DLD1 (cell line): ENCODE data around the gene POMGNT1.

ENCODE experiments used
- in situ Hi-C: cut with HindIII; loops from 2 replicates; pipeline ENCODE4 v1.10.0; 2017; ENCODE audit warnings: low sequenced_read_pairs

The POMGNT1 gene

DNA sequence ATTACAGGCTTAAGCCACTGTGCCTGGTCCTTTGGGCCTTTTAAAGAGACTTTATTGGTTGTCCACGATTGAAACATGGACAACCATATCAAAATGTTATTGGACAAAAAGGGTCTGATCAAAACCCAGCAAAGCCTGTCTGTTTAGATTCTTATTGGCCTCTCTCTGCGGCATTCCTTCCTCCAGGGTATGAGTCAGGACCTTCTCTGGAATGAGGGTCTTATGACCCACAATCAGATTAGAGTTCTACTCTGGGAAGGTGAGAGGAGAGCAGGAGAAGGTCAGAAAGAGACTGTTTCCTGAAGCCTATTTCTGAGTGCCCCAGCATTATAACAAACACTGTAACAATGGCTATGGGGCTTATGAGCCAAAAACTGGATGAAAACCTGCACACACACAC lies 12.8 kb upstream of the POMGNT1 start:
- in situ Hi-C loops: no loop called here

DNA sequence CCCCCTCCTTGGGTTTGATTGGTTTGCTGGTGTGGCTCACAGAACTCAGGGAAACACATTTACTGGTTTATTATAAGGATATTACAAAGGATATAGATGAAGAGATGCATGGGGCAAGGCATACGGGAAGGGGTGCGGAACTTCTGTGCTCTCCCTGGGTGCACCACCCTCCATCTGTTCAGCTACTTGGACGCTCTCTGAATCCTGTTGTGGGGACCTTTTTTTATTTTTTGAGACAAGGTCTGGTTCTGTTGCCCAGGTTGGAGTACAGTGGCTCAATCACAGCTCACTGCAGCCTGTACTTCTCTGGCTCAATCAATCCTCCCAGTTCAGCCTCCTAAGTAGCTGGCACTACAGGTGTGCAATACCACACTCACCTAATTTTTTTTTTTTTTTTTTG lies 12.3 kb upstream of the POMGNT1 start:
- in situ Hi-C loops: no loop called here

DNA sequence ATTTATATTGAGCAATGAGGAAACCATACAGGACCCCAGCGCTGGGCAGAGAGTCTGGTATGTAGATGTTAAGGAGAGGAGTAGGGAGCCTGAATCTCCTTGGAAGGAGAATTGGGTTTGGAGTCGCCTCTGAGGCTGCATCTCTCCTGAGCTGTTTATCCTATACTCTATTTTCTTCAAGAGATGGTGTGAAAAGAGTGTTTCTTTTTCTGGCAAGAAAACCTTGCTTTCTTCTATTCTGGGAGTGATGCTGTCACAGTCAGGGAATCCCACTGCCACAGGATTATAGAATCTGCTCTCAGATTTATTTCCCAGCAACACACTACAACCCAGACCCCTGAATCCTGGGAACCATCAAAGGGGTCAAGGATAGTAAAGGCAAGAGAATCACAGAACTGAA lies 8.2 kb upstream of the POMGNT1 start:
- in situ Hi-C loops: no loop called here

- in situ Hi-C loops: no loop called here
These were observed 7.6 kb upstream of the POMGNT1 start for GRCh38 chr1:46205791-46206190.

GRCh38 chr1:46205141-46205540 lies 6.9 kb upstream of the POMGNT1 start:
- in situ Hi-C loops: no loop called here

DNA sequence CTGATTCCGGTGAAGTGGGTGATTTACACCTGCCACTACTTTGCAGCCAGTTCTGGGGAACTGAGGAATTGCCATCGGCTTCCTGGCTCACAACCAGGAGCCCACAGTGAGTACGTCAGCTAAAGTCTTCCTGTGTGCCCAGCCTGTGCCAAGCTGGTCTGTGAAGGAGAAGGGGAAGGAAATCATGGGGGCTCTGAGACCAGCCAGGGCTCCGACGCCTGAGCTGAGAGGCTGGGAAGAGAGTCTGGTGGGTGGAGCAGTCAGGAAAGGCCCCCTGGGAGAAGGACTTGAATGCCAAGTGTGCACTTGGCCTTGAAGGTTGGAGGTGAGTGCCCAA lies 6.1 kb upstream of the POMGNT1 start:
- in situ Hi-C loops: no loop called here

DNA sequence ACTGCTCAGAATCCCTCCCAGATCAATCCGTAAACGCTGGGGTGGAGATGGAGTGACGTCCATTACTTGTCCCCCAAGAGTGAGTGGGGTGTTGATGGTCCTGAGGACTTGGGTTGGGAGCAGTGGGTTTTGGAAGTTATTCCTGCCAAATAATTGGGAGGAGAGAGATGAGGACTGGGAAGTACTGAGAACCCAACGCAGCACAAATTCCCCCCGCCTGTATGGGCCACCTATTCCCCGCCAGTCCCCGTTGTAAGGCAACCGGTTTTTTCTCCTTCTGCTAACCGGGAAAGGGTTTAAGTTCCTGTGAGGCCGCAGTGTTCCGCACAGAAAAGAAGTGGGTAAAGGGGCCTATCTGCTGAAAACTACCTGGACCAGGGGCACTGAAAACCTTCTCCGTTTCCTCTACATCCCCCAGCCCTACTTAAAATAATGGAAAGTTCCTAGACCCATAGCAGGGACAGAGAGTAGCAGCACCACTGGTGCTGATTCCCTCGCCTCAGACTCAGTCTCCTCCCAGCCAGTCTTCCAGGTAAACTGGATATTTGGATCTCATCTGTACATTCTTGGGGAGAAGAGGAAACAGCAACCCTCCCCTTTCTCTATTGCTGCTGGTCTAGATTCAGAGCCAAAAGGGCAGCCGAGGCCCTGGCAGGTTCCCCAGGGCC lies 5.6 kb upstream of the POMGNT1 start:
- in situ Hi-C loops: no loop called here

DNA sequence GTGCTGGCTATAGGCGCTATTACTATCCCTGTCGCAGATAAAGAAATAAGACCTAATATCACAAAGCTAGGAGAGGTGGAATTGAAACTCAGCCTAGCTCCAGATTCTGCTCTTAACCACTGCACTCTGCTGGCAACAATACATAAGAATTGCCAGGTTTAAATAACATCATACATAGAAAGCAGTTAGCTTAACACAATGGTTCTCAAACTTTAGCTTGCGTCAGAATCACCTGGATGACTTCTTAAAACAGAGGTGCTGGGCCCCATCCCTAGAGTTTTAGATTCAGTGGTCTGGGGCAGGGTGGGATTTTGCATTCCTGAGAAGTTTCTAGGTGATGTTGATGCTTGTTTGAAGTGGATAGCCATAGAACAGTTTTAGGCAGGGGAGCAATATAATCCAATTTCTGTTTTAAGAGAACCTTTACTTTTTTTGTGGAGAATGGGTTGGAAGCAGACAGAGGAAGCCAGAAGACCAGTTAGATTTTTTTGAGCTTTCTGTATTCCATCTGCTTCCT lies 1.1 kb upstream of the POMGNT1 start:
- in situ Hi-C loops: loop anchor here (25.0 kb wide), 1 partner anchor 162 kb away; no protein-coding TSS in a partner anchor

- in situ Hi-C loops: loop anchor here (25.0 kb wide), 1 partner anchor 160 kb away; no protein-coding TSS in a partner anchor
These were observed 672 bp downstream of the POMGNT1 start for GRCh38 chr1:46197560-46197963.

GRCh38 chr1:46196609-46197008 lies 1.6 kb downstream of the POMGNT1 start:
- in situ Hi-C loops: loop anchor here (25.0 kb wide), 1 partner anchor 159 kb away; no protein-coding TSS in a partner anchor

GRCh38 chr1:46194641-46195193 lies 3.5 kb downstream of the POMGNT1 start:
- in situ Hi-C loops: loop anchor here (25.0 kb wide), 1 partner anchor 157 kb away; no protein-coding TSS in a partner anchor

- in situ Hi-C loops: loop anchor here (25.0 kb wide), 1 partner anchor 157 kb away; no protein-coding TSS in a partner anchor
These were observed 4.2 kb downstream of the POMGNT1 start for GRCh38 chr1:46193984-46194570.

DNA sequence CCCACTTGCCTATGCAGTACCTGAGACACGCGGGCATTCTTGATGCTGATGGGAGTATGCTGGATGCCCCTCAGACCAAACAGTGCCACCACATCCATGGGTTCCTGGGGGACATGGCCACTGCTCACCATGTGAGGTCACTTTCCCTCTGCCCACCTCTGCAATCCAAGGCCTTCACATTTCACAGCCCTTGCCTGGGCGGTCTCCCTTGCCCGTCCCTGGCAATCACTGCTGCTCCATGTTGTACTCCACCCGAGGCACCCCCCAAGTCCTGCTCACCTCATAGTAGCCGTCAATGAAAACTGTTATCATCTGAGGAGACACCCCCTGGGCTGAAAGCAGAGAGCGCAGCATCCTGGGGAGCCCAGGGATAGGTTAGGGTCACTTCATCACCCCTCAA lies 4.9 kb downstream of the POMGNT1 start:
- in situ Hi-C loops: loop anchor here (25.0 kb wide), 1 partner anchor 156 kb away; no protein-coding TSS in a partner anchor

GRCh38 chr1:46192171-46192570 lies 6.1 kb downstream of the POMGNT1 start:
- in situ Hi-C loops: loop anchor here (25.0 kb wide), 1 partner anchor 155 kb away; no protein-coding TSS in a partner anchor

- in situ Hi-C loops: loop anchor here (25.0 kb wide), 1 partner anchor 154 kb away; no protein-coding TSS in a partner anchor
These were observed 7.1 kb downstream of the POMGNT1 start for GRCh38 chr1:46191033-46191701.

DNA sequence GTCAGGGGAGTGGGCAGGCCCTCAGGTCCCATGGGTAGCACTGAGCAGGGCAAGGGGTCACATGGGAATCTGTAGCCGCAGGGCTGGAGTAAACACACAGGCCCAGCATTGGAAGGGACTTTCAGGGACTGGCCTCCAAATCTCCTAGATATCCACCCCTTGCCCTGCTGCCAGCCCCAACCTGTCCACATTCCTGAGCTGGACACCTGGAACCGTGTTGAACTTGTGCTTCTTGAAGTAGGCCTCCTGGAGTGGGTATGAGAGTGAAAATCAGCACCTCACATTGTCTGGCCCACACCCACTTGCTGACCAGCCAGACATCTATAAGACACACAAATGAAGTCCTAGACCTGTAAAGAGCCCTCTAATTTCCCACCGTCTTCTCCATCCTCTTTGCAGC lies 7.7 kb downstream of the POMGNT1 start:
- in situ Hi-C loops: loop anchor here (25.0 kb wide), 1 partner anchor 153 kb away; no protein-coding TSS in a partner anchor

- in situ Hi-C loops: loop anchor here (25.0 kb wide), 1 partner anchor 151 kb away; no protein-coding TSS in a partner anchor
These were observed 9.8 kb downstream of the POMGNT1 start for GRCh38 chr1:46188295-46189030.

DNA sequence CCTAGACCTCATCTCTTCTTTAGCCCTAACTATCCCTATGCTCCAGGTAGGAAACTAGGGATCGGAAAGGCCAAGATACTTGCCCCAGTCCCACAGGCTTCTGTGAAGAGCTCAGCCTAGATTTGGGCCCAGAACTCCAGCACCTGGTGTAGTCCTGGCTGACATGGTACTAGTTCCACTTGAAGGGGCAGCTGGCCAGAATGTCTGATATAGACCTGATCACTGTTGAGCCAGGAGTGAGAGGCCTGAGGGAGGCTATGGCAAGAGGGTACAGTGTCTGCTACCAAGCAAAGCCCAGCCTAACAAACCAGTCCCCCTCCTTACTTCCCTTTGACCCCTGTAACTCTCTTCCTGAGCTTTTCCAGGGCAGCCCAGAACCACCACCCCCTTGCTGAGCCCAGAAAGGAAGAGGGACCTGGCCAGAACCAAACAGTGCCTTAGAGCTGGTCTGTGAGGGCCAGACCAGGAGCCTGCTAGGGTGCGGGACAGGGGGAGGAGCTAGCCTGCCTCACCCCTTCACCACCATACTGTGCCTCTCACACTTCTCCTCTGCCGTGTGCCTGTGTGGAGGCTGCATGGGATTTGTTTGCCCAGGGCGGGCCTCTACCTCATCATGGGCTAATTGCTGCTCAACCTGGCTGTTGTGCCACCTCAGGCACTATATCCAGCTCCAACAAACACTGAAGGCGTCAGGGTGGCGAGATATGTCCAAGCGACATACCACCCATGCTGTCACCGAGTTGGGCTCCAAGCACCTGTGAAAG lies 10.9 kb downstream of the POMGNT1 start:
- in situ Hi-C loops: loop anchor here (25.0 kb wide), 1 partner anchor 150 kb away; no protein-coding TSS in a partner anchor

- in situ Hi-C loops: loop anchor here (25.0 kb wide), 1 partner anchor 149 kb away; no protein-coding TSS in a partner anchor
These were observed 12.2 kb downstream of the POMGNT1 start for GRCh38 chr1:46186076-46186475.
